Measurements from ENCODE around the gene PHYHD1.

PHYHD1 gene

GRCh38 chr9:128911529-128912035 lies 9.2 kb upstream of the PHYHD1 start:
- H3K4me3 Mint-ChIP-seq, result peak overlapping the region; percentile 23
- no peak overlapping the region for H3K27ac Mint-ChIP-seq
- peaks cover 69% of the 10 kb centered on the region for H3K4me1 Mint-ChIP-seq
- H3K36me3 Mint-ChIP-seq, result peaks cover 17% of the 10 kb centered on the region
- H3K27me3 Mint-ChIP-seq, result no peaks in the 10 kb centered on the region
- no peaks in the 10 kb centered on the region for H3K9me3 Mint-ChIP-seq

- peaks cover 62% of the 10 kb centered on the region for H3K4me1 Mint-ChIP-seq
- peak overlapping the region; percentile 79 for H3K27ac Mint-ChIP-seq
- no peaks in the 10 kb centered on the region for H3K9me3 Mint-ChIP-seq
- peaks cover 19% of the 10 kb centered on the region for H3K36me3 Mint-ChIP-seq
- H3K4me3 Mint-ChIP-seq, result peak overlapping the region; percentile 23
- H3K27me3 Mint-ChIP-seq, result no peaks in the 10 kb centered on the region
Measured at GRCh38 chr9:128912270-128912853, 8.4 kb upstream of the PHYHD1 start.

- Mint-ChIP-seq H3K4me3 (no peak overlapping the region), H3K27me3 (no peaks in the 10 kb centered on the region), H3K27ac (peak overlapping the region; percentile 79), H3K9me3 (no peaks in the 10 kb centered on the region), H3K36me3 (peaks cover 18% of the 10 kb centered on the region), H3K4me1 (peaks cover 55% of the 10 kb centered on the region)
Measured at GRCh38 chr9:128913048-128913900, 7.5 kb upstream of the PHYHD1 start.

- Mint-ChIP-seq H3K4me3 (no peak overlapping the region), H3K4me1 (peaks cover 49% of the 10 kb centered on the region), H3K27ac (no peak overlapping the region), H3K27me3 (no peaks in the 10 kb centered on the region), H3K9me3 (no peaks in the 10 kb centered on the region), H3K36me3 (peaks cover 14% of the 10 kb centered on the region)
Measured at GRCh38 chr9:128913995-128914772, 6.6 kb upstream of the PHYHD1 start.

DNA sequence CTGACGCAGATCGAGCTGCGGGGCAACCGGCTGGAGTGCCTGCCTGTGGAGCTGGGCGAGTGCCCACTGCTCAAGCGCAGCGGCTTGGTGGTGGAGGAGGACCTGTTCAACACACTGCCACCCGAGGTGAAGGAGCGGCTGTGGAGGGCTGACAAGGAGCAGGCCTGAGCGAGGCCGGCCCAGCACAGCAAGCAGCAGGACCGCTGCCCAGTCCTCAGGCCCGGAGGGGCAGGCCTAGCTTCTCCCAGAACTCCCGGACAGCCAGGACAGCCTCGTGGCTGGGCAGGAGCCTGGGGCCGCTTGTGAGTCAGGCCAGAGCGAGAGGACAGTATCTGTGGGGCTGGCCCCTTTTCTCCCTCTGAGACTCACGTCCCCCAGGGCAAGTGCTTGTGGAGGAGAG lies 4.6 kb upstream of the PHYHD1 start:
- no peaks in the 10 kb centered on the region for H3K9me3 Mint-ChIP-seq
- H3K4me1 Mint-ChIP-seq, result peaks cover 36% of the 10 kb centered on the region
- H3K4me3 Mint-ChIP-seq, result no peak overlapping the region
- H3K36me3 Mint-ChIP-seq, result peaks cover 13% of the 10 kb centered on the region
- no peak overlapping the region for H3K27ac Mint-ChIP-seq
- H3K27me3 Mint-ChIP-seq, result no peaks in the 10 kb centered on the region

DNA sequence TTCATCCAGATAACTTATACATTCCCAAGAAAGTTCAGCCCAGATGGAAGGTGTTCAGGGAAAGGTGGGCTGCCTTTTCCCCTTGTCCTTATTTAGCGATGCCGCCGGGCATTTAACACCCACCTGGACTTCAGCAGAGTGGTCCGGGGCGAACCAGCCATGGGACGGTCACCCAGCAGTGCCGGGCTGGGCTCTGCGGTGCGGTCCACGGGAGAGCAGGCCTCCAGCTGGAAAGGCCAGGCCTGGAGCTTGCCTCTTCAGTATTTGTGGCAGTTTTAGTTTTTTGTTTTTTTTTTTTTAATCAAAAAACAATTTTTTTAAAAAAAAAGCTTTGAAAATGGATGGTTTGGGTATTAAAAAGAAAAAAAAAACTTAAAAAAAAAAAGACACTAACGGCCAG lies 4.0 kb upstream of the PHYHD1 start:
- no peaks in the 10 kb centered on the region for H3K27me3 Mint-ChIP-seq
- no peaks in the 10 kb centered on the region for H3K9me3 Mint-ChIP-seq
- H3K4me3 Mint-ChIP-seq, result no peak overlapping the region
- H3K4me1 Mint-ChIP-seq, result peaks cover 34% of the 10 kb centered on the region
- H3K27ac Mint-ChIP-seq, result no peak overlapping the region
- peaks cover 13% of the 10 kb centered on the region for H3K36me3 Mint-ChIP-seq

DNA sequence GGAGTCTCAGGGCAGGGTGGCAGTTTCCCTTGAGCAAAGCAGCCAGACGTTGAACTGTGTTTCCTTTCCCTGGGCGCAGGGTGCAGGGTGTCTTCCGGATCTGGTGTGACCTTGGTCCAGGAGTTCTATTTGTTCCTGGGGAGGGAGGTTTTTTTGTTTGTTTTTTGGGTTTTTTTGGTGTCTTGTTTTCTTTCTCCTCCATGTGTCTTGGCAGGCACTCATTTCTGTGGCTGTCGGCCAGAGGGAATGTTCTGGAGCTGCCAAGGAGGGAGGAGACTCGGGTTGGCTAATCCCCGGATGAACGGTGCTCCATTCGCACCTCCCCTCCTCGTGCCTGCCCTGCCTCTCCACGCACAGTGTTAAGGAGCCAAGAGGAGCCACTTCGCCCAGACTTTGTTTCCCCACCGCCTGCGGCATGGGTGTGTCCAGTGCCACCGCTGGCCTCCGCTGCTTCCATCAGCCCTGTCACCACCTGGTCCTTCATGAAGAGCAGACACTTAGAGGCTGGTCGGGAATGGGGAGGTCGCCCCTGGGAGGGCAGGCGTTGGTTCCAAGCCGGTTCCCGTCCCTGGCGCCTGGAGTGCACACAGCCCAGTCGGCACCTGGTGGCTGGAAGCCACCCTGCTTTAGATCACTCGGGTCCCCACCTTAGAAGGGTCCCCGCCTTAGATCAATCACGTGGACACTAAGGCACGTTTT lies 3.5 kb upstream of the PHYHD1 start:
- Mint-ChIP-seq H3K27me3 (no peaks in the 10 kb centered on the region), H3K9me3 (no peaks in the 10 kb centered on the region), H3K27ac (no peak overlapping the region), H3K4me1 (peaks cover 31% of the 10 kb centered on the region), H3K4me3 (no peak overlapping the region), H3K36me3 (peaks cover 13% of the 10 kb centered on the region)

DNA sequence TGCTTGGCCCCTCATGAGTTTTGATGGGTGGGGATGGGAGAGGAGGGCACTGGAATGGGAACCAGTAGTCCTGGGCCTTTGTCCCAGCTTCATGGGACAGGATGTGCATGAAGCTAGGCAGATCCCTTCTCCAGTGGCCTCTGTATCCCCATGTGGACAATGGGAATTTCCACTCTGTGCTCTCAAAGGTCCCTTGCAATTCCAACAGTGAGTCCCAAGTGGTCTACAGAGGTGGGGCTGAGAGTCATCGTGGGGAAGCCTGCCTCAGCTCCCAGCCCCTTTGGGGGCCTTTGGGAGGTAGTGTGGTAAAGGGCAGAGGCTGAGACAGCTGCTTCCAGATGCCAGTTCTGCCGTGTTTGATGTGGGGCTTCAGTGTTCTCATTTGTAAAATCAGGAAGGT lies 1.9 kb upstream of the PHYHD1 start:
- H3K4me3 Mint-ChIP-seq, result no peak overlapping the region
- peaks cover 19% of the 10 kb centered on the region for H3K4me1 Mint-ChIP-seq
- no peaks in the 10 kb centered on the region for H3K9me3 Mint-ChIP-seq
- H3K27ac Mint-ChIP-seq, result peak overlapping the region; percentile 76
- H3K27me3 Mint-ChIP-seq, result no peaks in the 10 kb centered on the region
- peaks cover 7% of the 10 kb centered on the region for H3K36me3 Mint-ChIP-seq

GRCh38 chr9:128919402-128920089 lies 1.2 kb upstream of the PHYHD1 start:
- Mint-ChIP-seq H3K27ac (no peak overlapping the region), H3K27me3 (no peaks in the 10 kb centered on the region), H3K36me3 (peaks cover 7% of the 10 kb centered on the region)

DNA sequence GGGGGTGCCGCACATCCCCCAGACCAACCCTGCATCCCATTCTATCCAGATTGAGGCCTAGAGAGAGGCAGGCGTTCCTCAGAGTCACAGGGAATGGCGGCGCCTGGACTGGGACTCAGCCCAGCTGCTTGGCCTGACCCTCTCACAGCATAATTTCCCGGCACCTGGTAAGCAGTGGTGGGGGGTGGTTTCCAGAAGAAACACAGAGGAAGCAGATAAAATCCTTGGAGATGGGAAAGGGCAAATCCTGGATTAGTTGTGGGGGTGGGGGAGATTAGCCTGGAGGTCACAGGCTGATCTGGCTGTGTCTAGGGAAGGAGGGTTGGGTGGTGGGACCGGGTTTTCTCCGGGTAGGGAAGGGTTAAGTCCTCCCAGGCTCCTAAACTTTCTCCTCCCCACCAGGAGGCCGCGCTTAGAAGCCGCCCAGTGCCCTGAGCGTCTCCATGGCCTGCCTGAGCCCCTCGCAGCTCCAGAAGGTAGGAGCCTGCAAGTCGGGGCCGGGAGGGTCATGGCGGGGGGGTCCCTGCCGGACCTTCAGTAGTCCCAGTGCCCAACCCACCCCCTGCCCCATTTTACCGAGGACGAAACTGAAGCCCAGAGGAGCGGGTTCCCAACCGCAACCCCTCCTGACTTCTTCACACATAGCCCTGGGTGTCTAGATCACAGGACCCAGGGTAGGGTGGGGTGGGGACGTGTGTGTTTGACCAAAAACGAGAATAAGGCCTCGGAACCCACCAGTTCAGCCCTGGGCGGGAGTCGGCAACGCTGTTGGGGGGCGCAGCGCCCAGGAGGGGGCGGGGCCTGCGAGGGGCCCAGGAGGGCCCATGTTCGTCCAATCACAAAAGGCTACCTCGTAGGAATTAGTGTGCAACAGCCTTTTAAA lies 1.3 kb downstream of the PHYHD1 start:
- Mint-ChIP-seq H3K36me3 (peaks cover 2% of the 10 kb centered on the region), H3K9me3 (no peaks in the 10 kb centered on the region), H3K27me3 (no peaks in the 10 kb centered on the region), H3K27ac (peak overlapping the region; percentile 68), H3K4me3 (peak overlapping the region; percentile 33), H3K4me1 (peaks cover 16% of the 10 kb centered on the region)

More at GRCh38 chr9:128919402-128920089, 1.2 kb upstream of the PHYHD1 start:
- H3K9me3 Mint-ChIP-seq, result no peaks in the 10 kb centered on the region
- peaks cover 14% of the 10 kb centered on the region for H3K4me1 Mint-ChIP-seq
- H3K4me3 Mint-ChIP-seq, result no peak overlapping the region

DNA sequence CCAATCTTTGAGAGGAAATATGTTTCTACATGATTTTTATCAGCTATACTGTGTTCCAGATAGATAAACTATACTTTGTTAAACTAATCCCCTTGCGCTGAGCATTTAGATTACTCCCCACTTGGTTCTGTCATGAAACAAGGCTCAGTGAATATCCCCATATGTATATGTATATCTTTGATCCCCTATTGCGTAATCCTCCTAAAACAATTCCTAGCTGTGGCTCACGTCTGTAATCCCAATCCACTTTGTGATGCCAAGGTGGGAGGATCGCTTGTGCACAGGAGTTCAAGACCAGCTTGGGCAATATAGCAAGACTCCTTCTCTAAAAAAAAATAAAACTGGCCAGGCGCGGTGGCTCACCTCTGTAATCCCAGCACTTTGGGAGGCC lies 2.7 kb downstream of the PHYHD1 start:
- H3K27me3 Mint-ChIP-seq, result no peaks in the 10 kb centered on the region
- no peaks in the 10 kb centered on the region for H3K9me3 Mint-ChIP-seq
- H3K4me1 Mint-ChIP-seq, result peaks cover 26% of the 10 kb centered on the region
- no peak overlapping the region for H3K4me3 Mint-ChIP-seq
- no peaks in the 10 kb centered on the region for H3K36me3 Mint-ChIP-seq
- no peak overlapping the region for H3K27ac Mint-ChIP-seq

GRCh38 chr9:128927731-128928411 lies 7.1 kb downstream of the PHYHD1 start:
- Mint-ChIP-seq H3K36me3 (no peaks in the 10 kb centered on the region), H3K27ac (peak overlapping the region; percentile 33), H3K9me3 (no peaks in the 10 kb centered on the region), H3K27me3 (no peaks in the 10 kb centered on the region), H3K4me3 (no peak overlapping the region), H3K4me1 (peaks cover 15% of the 10 kb centered on the region)

GRCh38 chr9:128928624-128929023 lies 7.8 kb downstream of the PHYHD1 start:
- Mint-ChIP-seq H3K27ac (no peak overlapping the region), H3K9me3 (no peaks in the 10 kb centered on the region), H3K4me1 (peaks cover 15% of the 10 kb centered on the region), H3K27me3 (no peaks in the 10 kb centered on the region), H3K4me3 (no peak overlapping the region), H3K36me3 (no peaks in the 10 kb centered on the region)

All from activated naive CD4-positive, alpha-beta T cell treated with anti-CD3 and anti-CD28 coated beads, Interleukin-2, amount 50 U/mL, for 24 hours (primary cell).